ENCODE results near the gene HSPBP1.

HSPBP1 gene

DNA sequence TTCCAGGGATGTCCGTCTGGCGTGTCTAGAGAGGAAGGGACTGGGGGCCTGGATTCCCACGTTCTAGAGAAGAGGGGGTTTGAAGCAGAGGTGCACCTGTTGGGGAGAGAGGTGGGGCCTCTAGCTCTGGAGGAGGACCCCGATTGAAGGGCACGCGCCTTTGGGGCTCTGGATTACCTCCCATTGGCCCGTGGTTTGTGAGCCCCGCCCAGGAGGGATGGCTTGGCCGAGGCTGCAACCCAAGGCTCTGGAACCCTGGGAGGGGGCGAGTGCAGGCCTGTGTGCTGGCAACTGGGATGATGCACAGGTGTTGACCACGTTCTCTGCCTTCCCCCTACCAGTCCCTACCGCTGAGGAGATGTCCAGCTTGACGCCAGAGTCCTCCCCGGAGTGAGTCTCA is 25.1 kb upstream of the HSPBP1 start:
- FAIRE-seq, result no peak

DNA sequence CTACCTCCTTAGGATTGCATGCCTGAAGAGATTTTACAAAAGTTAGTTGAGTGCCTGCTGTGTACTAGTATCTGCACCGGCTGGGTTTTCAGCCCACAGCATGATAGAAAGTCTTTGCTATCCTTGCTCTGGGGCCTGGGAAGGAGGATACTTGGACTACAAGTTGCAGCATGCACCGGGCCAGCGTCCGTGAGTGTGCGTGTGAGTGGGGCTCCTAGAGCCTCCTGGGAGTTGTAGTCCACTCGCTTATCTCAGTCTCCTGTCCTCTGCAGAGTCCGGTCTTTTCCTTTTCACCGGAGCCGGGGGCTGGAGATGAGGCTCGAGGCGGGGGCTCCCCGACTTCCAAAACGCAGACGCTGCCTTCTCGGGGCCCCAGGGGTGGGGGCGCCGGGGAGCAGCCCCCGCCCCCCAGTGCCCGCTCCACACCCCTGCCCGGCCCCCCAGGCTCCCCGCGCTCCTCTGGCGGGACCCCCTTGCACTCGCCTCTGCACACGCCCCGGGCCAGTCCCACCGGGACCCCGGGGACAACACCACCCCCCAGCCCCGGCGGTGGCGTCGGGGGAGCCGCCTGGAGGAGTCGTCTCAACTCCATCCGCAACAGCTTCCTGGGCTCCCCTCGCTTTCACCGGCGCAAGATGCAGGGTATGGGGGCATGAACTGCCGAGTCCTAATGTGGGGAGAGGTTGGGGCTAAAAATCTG is 24.5 kb upstream of the HSPBP1 start:
- FAIRE-seq, result no peak

- FAIRE-seq, result no peak
These were observed 23.6 kb upstream of the HSPBP1 start for GRCh38 chr19:55303477-55303876.

GRCh38 chr19:55302318-55302703 is 22.4 kb upstream of the HSPBP1 start:
- FAIRE-seq, result no peak

GRCh38 chr19:55301459-55302317 is 21.8 kb upstream of the HSPBP1 start:
- FAIRE-seq, result no peak

- FAIRE-seq, result no peak
These were observed 21.1 kb upstream of the HSPBP1 start for GRCh38 chr19:55300886-55301458.

- FAIRE-seq, result no peak
These were observed 20.1 kb upstream of the HSPBP1 start for GRCh38 chr19:55299991-55300390.

DNA sequence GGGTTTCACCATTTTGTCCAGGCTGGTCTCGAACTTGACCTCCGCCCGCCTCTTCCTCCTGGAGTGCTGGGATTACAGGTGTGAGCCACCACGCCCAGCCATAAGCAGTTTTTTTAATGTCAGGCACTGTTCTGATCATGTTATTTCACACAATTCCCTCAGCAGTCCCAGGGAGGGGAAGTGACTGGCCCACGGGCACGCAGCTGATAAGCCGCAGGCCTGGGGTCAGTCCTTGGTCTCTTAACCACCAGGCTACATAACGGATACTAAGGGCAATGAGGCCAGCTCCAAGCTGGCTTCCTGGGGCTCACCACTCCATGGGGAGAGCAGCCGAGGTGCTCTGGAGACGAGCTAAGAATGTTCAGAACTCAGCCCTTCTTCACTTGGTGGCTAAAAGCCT is 17.4 kb upstream of the HSPBP1 start:
- FAIRE-seq, result no peak

DNA sequence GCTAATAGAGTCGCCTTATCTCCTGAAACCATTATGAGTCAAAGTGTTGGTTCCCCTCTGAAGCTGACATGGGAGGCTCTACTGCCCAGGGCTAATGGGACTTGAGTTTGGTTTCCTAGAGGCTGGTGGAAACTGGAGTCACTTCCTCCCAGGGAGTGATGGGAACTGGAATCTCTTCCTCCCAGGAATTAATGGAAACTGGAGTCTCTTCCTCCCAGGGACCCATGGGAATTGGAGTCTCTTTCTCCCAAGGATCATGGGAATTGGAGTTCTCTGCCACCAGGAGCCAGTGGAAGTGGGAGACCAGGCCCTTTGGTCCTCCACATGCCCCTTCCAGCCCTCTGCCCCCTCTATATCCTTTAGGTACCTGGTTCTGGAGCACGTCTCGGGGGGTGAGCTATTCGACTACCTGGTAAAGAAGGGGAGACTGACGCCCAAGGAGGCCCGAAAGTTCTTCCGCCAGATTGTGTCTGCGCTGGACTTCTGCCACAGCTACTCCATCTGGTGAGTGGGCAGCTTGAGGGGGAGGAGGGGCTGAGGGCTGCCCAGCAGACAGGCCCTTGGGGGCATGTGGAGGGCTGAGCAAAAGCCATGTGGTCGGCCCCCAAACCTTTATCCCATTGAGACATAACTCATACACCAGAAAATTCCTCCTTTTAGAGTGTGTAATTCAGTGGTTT is 9.3 kb upstream of the HSPBP1 start:
- no peak for FAIRE-seq

DNA sequence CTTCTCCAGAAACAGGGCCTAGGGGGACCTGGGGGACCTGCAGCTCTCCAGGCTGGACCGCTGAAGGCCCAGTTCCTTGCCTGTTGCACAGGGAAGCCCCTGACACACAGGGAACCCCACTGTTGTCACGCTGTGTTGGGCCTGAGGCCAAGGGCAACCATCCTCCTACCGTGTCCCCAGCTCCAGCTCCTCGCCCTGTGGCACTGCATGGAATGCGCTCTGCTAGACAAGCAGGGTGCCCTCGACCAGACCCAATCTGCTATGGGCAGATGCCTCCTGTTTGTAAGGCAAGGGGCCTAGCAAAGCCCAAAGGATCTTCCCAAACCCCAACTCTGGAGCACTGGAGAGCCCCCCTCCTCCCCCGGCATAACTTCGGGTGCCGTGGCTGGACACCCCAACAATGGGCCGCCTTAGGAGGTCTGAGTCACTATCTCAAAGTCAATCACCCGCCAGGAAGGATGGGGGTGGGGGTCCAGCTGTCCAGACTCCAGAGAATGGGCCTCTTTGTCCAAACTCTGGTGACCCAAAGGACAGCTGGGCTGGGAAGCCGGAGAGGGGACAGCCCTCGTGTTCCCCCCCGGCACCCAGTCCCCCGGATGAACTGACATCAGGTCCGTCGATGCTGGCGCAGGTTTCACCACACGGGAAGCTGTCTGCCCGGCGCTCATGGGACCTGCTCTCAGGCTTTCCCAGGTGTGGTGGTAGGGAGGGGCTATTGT is 7.6 kb upstream of the HSPBP1 start:
- FAIRE-seq, result no peak

- FAIRE-seq, result no peak
These were observed 5.5 kb upstream of the HSPBP1 start for GRCh38 chr19:55285229-55285890.

DNA sequence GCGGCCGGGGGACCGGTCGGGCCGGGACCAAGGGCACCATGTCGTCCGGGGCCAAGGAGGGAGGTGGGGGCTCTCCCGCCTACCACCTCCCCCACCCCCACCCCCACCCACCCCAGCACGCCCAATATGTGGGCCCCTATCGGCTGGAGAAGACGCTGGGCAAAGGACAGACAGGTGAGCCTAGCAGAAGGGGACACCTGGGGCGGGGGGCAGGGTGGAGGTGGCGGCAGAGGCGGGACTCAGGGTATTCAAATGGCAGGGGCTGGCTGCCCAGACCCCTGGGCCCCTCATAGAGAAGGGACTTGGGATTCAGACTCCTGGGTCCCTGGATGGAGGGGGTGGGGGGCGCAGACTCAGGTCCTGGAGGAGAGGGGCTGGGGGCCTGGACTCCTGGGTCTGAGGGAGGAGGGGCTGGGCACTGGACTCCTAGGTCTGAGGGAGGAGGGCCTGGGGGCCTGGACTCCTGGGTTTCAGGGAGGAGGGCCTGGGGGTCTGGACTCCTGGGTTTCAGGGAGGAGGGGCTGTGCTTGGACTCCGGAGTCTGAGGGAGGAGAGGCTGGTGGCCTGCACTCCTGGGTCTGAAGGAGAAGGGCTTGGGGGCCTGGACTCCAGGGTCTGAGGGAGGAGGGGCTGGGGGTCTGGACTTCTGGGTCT is 4.6 kb upstream of the HSPBP1 start:
- no peak for FAIRE-seq

GRCh38 chr19:55283548-55284377 is 3.9 kb upstream of the HSPBP1 start, which contains the start of gene BRSK1:
Gene BRSK1 (plus strand): TSS chr19:55283997. CDS start chr19:55284443, 446 bp downstream.
- FAIRE-seq, result no peak

DNA sequence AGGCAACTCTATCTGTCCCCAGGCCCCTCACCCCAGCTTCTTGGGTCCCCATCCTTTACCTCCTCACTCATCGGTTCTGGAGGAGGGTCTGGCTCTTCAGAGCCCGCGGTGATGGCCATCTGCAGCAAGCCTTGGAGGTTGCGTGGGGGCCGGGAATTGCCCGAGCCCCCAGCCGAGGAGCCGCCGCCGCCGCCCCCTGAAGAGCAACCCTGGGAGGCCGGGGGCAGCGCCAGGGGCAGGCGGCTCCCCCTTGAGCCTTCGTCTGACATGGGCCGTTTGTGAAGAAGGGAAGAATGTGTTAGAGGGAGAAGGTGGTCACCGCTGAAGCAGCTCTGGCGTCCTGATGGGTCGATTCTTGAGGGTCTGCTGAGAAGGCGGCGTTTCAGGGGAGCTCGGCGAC is 570 bp downstream of the HSPBP1 start:
- FAIRE-seq, result no peak

DNA sequence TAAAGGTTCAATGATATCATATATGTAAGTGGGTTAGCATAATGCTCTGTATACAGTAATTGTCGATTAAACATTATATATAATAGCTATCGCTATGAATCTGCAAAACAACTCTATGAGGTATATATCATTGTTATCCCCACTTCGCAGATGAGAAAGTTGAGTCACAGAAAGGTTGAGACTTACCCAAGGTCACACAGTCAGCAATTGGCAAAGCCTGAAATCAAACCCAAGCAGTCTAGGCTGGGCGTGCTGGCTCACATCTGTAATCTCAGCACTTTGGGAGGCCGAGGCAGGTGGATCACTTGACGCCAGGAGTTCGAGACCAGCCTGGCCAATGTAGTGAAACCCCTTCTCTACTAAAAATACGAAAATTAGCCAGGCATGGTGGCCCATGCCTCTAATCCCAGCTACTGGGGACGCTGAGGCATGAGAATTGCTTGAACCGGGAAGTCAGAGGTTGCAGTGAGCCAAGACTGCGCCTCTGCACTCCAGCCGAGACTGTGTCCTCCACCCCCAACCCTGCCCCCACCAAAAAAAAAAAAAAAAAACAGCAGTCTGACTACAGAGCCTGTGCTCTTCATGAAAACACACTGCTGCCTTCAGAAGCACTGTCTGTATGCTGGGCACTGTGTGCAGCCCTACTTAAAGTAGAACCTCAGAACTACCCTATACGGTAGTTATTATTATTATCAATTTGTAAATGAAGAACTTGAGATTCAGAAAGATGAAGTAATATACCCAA is 1.3 kb downstream of the HSPBP1 start:
- FAIRE-seq, result no peak

DNA sequence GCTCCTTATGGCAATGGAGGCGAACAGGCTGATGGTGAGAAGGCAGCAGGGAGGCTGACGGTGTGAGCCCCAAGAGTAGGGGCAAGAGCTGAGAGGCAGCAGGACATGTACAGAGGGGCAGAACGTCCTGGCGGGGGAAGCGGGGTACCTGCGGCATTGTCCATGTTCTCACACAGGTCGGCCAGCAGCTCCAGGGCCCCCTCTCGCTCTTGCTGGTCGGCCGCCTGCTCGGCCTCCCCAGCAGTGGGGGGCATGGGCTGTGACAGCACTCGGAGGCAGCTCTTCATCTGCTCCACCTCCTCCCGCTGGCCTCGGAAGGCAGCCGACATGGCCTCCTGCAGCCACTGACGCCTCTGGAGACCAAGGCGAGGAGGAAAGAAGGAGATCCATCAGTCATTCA is 2.4 kb downstream of the HSPBP1 start:
- no peak for FAIRE-seq

- FAIRE-seq, result no peak
These were observed 3.0 kb downstream of the HSPBP1 start for GRCh38 chr19:55276720-55277430.

- no peak for FAIRE-seq
These were observed 3.8 kb downstream of the HSPBP1 start for GRCh38 chr19:55275851-55276719.
